Stimulated activated CD4-positive, alpha-beta T cell treated with anti-CD3 and anti-CD28 coated beads, Interleukin-15, amount 100 ng/mL, for 1 hour (primary cell): Measurements from ENCODE around the gene HOXD12.

Source experiments
- DNase-seq, 2 donors: peaks; one replicate each; pipeline ENCODE4 v3.0.0-alpha.2; 2020; ENCODE audit warnings: low read depth in 1 of 2, low spot score in 1 of 2

The HOXD12 gene

DNA sequence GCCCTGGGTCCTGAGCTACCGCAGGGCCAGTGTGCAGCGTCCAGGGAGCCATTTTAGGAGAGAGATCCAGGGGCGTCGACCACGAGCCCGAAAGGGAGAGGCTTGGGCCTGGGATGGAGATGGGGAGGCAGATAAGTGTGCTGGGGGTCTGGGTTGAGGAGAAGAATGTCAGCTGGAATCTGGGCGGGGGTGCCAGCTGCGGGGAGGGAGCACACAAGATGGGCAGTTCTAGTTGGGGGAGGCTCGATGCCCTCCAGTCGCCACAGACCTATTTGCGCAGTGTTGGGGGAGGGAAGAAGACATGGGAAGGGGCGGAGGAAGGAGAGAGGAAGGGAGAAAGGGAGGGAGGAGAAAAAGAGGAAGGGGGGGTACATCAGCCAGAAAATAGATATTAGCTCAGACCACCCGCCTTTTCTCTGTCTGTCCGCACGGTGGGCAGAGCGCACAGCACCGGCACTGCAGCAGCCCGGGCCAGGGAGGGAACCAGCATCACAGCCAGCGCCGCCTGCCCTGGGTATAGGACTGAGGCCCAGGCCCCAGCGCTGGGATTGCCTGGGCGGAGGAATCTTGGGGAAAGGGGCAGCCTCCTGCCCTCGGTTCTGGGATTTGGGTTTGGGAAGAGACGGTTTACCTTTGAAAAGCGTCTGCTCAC, 5.6 kb downstream of the HOXD12 start:
- no peak for DNase-seq

- DNase-seq = no peak
These were observed 6.4 kb downstream of the HOXD12 start for GRCh38 chr2:176105730-176106580.

GRCh38 chr2:176106581-176107539, 7.3 kb downstream of the HOXD12 start, which contains the start of gene HOXD11:
TSS of gene HOXD11 (plus strand) at chr2:176107280. CDS start at chr2:176107356, 76 bp downstream.
- no peak for DNase-seq

DNA sequence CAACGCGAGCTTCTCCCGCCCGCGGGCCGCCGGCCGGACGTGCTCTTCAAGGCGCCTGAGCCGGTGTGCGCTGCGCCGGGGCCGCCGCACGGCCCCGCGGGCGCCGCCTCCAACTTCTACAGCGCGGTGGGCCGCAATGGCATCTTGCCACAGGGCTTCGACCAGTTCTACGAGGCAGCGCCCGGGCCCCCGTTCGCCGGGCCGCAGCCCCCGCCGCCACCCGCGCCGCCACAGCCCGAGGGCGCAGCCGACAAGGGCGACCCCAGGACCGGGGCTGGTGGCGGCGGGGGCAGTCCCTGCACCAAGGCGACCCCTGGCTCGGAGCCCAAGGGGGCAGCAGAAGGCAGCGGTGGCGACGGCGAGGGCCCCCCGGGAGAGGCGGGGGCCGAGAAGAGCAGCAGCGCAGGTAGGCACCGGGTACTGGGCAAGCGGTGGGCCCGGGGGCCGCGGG, 8.2 kb downstream of the HOXD12 start:
- DNase-seq = no peak

DNA sequence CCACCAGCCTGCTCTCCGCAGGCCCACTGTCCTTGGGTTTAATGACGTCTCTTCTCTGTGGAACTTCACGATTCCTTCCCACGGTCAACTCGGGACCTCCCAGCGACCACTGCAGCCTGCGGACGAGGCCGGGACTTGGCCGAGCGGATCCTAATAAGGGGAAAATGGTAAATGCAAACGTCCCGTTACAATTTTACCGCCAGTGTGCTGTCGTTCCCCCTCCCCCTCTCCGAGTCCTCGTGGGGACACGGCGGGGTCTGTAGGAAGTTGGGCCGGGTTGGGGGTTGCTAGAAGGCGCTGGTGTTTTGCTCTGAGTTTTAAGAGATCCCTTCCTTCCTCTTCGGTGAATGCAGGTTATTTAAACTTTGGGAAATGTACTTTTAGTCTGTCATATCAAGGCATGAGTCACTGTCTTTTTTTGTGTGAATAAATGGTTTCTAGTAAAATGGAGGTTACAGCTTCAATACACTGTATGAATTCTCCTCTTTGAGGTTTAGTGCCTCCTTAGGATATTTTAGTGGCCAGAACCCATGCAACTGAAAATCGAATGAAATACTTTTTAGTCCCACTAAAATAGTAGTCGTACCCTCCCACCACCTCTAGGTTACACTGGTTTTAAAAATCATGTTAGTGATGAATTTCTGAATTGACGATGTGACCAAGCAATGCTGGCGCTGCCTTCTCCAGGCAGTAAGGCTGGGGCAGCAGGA, 9.8 kb downstream of the HOXD12 start:
- DNase-seq = no peak

DNA sequence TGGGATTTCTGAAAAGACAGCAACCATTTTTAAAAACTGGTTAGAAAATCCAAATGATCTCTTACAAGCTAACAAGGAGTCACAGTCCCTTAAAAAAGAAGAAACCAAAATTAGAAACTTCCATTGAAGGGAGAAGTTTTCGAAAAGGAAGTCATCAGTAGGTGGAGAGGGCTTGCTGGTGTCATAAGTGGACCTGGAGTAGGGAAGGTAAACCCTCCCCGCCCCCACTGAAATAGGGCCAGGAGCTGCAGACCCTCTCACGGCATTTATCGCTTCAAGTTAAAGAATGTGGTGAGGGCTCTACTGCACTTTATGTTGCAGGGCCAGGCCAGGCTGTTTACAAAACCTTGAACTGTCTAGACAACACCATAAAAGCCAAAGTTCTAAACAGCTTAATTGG, 10.4 kb downstream of the HOXD12 start:
- DNase-seq = no peak

DNA sequence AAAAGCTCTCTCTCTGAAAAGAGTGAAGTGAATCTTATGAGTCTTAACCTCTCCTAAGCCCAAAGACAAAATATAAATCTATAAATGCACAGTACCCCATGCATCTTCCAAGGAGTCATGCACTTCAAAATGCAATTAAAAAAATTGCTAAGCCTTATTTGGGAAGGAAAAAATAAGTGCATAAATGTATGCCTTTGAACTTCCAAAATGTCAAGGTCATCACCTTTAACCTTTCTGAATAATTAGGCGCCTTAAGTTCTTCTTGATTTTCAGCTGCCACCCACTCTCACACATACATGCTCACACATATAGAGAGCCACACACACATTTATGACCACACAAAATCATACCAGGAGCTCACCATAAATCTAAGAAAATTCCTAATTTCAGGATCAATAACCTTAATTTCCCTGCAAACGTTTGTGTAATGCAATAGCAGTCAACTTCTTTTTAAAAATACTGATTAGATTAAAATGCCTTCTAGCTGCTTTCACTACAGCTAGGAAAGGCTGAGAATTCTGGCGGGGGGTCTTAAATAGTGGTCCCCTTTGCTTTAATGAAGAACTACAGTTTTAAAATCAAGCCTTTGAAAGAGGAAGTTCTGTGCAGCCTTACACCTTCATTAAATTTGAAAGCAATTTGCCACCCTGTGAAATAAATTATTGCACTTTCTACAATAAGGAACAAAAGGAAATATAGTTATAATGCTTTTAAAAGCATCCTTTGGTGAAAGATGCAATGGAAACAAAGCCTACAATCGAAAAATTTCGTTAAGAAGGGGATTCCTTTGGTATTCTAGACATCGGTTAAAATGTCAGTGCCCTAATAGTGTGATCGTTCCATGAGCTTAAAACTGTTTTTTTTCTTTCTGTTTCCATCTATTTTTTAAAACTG, 11.1 kb downstream of the HOXD12 start:
- no peak for DNase-seq

GRCh38 chr2:176111309-176111663, 11.7 kb downstream of the HOXD12 start:
- no peak for DNase-seq

GRCh38 chr2:176111846-176112374, 12.3 kb downstream of the HOXD12 start:
- no peak for DNase-seq

GRCh38 chr2:176112375-176113302, 13.0 kb downstream of the HOXD12 start:
- DNase-seq = no peak

DNA sequence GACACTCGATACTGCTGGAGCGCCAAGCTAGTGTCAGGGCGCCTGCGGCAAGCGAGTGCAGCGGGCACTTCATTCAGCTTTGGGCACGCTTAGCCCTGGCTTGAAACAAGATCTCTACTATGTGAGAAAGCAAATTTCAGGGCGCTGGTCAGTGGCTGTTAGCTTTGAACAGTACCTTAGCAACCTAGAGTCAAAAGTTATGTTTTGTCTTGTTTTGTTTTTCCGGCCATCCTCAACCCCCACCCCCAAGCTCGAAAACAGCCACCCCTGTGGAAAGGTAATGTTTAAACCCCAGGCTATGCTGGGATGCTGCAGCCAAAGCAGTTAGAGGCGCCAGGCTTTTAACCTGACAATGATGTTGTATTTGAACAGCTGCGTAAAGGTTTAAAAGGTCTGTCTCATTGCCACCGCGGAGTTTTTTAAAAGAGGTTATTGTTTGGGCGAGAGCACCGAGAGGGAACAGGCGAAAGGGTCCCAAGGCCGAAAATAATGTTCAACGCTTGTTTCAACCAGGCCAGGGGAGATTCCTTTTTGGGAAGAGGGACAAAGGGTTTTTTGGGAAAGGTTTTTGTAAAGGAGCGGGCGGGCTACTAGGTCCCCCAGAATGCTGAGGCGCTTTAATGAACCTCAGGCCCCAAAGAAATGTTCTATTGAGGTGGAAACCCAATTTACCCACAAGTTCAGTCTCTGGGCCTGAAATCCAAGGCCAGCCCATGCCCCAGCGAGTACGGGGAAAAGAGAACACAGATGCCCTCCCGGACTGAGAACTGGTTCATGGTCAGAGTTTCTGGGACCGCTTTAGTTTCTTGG, 14.7 kb downstream of the HOXD12 start:
- DNase-seq = no peak

- DNase-seq = no peak
These were observed 15.5 kb downstream of the HOXD12 start for GRCh38 chr2:176114930-176115625.

DNA sequence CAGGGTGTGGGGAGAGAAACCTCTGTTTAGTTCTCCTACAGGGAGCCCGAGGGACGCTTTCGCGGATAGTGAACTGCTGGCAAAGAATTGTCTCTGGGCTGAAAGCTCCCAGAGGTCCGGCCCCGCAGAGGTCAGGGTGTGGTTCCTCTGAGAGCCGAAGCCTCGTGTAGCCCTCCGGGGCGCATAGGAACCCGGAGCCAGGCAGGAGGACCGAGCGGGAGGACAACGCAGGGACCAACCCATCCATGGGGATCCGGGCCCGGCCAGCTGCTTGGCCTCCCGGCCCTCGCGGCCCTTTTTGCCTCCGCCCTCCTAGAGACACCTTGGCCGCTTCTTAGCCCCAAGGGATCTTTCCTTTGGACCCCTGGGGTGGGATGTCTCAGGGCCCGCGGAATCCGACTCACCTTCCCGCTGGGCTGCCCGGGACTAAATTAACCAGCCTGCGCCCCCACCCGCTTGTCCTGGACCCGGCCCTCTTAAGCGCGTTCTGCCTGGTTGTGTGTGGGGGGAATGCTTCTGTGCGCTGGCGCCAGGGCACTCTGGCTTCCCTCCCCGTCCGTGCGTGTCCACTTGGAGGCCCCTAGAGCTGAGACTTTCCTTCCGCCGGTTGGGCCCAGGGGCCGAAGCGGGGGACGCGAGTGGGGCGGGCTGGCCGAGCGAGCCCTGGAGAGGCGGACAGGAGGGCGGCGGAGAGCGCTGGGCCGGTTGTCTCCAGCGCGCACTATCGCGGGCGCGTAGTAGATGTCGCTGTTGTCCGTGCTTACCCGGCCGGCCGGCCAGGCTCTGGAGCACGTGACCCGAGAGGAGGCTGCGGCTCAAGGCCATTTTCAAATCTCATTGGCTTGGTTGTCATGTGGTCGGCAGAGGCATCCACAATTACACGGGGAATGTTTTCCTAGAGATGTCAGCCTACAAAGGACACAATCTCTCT, 16.6 kb downstream of the HOXD12 start, which contains the start of gene HOXD10:
Gene HOXD10 (plus strand): TSS at position 896 of the 931 bp plus-strand sequence. CDS start 56 bp downstream, outside the sequence.
- DNase-seq = no peak

DNA sequence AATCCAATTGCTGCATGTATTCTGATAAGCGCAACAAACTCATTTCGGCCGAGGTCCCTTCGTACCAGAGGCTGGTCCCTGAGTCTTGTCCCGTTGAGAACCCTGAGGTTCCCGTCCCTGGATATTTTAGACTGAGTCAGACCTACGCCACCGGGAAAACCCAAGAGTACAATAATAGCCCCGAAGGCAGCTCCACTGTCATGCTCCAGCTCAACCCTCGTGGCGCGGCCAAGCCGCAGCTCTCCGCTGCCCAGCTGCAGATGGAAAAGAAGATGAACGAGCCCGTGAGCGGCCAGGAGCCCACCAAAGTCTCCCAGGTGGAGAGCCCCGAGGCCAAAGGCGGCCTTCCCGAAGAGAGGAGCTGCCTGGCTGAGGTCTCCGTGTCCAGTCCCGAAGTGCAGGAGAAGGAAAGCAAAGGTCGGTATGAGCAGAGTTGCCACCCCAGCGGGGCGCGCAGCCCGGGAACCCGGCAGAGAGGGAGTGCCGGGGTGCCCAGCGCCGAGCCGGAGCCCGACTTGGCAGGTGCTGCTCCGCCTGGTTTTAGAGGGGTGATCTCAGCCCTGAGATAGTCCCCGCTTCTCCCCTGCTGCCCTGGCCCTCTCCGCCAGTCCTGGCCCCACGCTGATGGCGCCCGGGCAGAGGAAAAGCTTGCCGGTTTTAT, 17.7 kb downstream of the HOXD12 start:
- DNase-seq = no peak

- DNase-seq = no peak
These were observed 18.3 kb downstream of the HOXD12 start for GRCh38 chr2:176117823-176118371.
